NT2/D1 (cell line): ENCODE results near the gene SHISAL1.

Experiments used
- SUZ12 ChIP-seq: IDR thresholded peaks from 2 replicates; pipeline ENCODE4 v1.6.1; 2011; ENCODE audit not compliant: insufficient read length, insufficient read depth; ENCODE audit errors: extremely low read depth
- YY1 ChIP-seq: IDR thresholded peaks from 2 replicates; pipeline ENCODE4 v1.6.1; 2011; ENCODE audit not compliant: insufficient read length, insufficient read depth
- ZNF274 ChIP-seq: IDR thresholded peaks from 2 replicates; pipeline ENCODE4 v1.6.1; 2011; ENCODE audit warnings: mild to moderate bottlenecking, low read depth, low read length

DNA sequence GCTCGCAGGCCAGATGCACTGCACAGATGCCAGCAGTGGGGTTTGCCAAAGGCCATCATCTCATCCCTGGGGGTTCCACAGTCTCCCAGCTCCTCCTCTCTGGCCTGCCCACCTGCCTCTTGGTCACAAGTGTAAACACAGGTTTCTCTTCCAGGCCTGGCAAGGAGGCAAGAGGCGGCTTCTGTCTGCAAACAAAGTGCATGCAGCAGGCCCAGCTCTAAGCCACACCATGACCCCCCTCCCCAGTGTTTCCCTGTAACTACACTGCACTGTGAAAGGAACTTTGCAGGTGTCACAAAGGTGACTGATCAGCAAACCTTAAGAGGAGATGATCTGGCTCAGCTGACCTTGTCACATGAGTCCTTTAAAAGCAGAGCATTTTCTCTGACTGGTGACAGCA lies 26.2 kb upstream of the SHISAL1 start:
- TF ChIP-seq ZNF274 (no peak), YY1 (no peak), SUZ12 (no peak)
